Measurements from ENCODE around the gene CADPS.

The CADPS gene

DNA sequence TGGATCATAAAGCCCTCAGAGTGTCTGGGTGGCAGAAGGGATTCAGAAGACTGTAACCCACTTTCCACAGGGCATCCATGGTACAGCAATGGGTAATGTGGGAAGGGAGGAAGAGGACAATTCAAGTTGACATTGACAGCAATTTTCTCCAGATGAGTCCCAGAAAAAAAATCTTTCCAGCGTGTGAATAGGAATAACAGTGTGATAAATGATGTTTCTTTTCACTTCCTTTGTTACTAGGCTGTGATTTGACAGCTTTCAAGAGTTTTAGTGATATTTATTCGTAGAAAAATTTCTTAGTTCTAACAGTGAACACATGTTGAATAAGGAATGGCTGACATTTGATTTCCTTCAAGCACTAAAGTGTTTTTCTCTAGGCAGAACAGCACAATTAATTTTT, 186.4 kb downstream of the CADPS start:
- H3K36me3 ChIP-seq: no peaks in the 10 kb centered on the region
- no peak for DNase-seq
- H3K4me3 ChIP-seq (ENCODE audit: low read depth, low read length): no peak overlapping the region
- H3K4me1 ChIP-seq: no peaks in the 10 kb centered on the region
- no peak for TF ChIP-seq CTCF (IDR thresholded peaks at IDR 0.05; ENCODE audit: low read depth, low read length)
- H3K9me3 ChIP-seq: no peaks in the 10 kb centered on the region
- H3K27me3 ChIP-seq: no peaks in the 10 kb centered on the region

DNA sequence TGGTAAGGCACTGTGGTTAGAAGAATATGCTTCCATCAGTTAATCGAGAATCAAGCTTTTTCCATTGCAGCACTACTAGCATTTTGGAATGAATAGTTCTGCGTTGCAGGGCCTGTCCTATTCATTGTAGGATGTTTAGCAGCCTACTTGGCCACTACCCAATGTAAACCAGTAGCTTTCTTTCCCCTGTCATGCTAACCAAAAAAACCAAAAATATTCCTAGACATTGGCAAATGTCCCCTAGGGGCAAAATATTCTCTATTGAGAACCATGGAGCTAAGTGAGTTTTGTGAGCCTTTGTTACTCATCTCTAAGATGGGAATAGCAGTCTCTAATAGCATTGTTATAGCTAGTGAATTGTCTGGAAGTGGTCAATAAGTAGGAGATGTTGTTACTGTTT, 187.2 kb downstream of the CADPS start:
- no peak for TF ChIP-seq CTCF (IDR thresholded peaks at IDR 0.05; ENCODE audit: low read depth, low read length)
- Histone ChIP-seq H3K4me3 (ENCODE audit: low read depth, low read length) (no peak overlapping the region), H3K36me3 (no peaks in the 10 kb centered on the region), H3K4me1 (no peaks in the 10 kb centered on the region), H3K9me3 (no peaks in the 10 kb centered on the region), H3K27me3 (no peaks in the 10 kb centered on the region)
- DNase-seq: no peak

- Histone ChIP-seq H3K4me3 (ENCODE audit: low read depth, low read length) (no peak overlapping the region), H3K27me3 (no peaks in the 10 kb centered on the region), H3K9me3 (no peaks in the 10 kb centered on the region), H3K36me3 (no peaks in the 10 kb centered on the region), H3K4me1 (no peaks in the 10 kb centered on the region)
- no peak for DNase-seq
- TF ChIP-seq CTCF (IDR thresholded peaks at IDR 0.05; ENCODE audit: low read depth, low read length): no peak
These were observed 188.5 kb downstream of the CADPS start for GRCh38 chr3:62686503-62687294.

GRCh38 chr3:62682826-62683225, 192.4 kb downstream of the CADPS start:
- Histone ChIP-seq H3K27me3 (no peaks in the 10 kb centered on the region), H3K4me1 (no peaks in the 10 kb centered on the region), H3K4me3 (ENCODE audit: low read depth, low read length) (no peak overlapping the region), H3K36me3 (no peaks in the 10 kb centered on the region), H3K9me3 (no peaks in the 10 kb centered on the region)
- no peak for TF ChIP-seq CTCF (IDR thresholded peaks at IDR 0.05; ENCODE audit: low read depth, low read length)
- DNase-seq: no peak

DNA sequence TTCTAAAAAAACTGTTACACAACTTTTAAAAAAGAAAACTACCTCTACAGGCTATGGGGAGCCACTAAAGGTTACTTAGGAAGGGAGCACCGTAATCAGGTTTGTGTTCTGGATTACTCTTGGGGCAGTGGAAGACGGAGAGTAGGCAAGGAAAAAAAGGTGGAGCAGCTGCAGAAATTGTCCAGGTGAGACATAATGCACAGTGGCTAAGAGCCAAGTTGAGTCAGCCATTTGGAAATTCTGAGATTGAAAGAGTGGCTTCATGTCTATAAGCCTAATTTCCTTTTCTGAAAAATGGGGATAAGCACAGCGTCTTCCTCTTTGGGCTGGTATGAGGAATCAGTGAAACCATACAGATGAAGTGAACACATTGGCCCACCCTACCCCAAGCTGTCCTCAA, 195.2 kb downstream of the CADPS start:
- DNase-seq: no peak
- H3K4me3 ChIP-seq (ENCODE audit: low read depth, low read length): no peak overlapping the region
- H3K36me3 ChIP-seq: no peaks in the 10 kb centered on the region
- H3K9me3 ChIP-seq: no peaks in the 10 kb centered on the region
- H3K4me1 ChIP-seq: peaks cover 4% of the 10 kb centered on the region
- H3K27me3 ChIP-seq: no peaks in the 10 kb centered on the region
- no peak for TF ChIP-seq CTCF (IDR thresholded peaks at IDR 0.05; ENCODE audit: low read depth, low read length)

DNA sequence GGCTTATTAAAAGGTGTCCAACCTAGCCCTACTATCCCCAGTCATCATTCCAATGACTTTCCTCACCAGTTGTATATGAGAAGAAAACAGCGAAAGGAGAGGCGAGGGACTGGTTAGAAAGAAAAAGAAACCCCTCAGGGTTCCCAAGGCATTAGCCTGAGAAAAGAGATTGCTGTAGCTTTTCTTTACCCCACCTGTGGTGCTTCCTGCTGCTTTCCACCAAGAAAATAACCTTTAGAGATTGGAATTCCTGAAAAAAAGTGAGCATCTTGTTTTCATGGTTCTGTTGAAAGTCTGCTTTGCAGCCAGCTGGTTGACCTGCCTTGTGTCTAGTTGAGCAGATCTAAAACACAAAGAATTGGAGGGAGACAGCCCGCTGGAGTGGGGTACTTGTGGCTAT, 196.4 kb downstream of the CADPS start:
- Histone ChIP-seq H3K36me3 (no peaks in the 10 kb centered on the region), H3K4me1 (peaks cover 16% of the 10 kb centered on the region), H3K4me3 (ENCODE audit: low read depth, low read length) (no peak overlapping the region), H3K27me3 (no peaks in the 10 kb centered on the region), H3K9me3 (no peaks in the 10 kb centered on the region)
- TF ChIP-seq CTCF (IDR thresholded peaks at IDR 0.05; ENCODE audit: low read depth, low read length): no peak
- DNase-seq: no peak

Measured in BE2C (cell line).